Measurements from ENCODE around the gene VMAC. TPM values are rescaled to one million over a fixed set of nuclear protein-coding genes. Genes with fewer than 3 reads are reported as not detected.

VMAC gene
- total RNA-seq, 1 donor from 2014 or later, result 7.5 TPM

GRCh38 chr19:5929179-5929578 lies 24.5 kb downstream of the VMAC start:
- Mint-ChIP-seq H3K4me1 (ENCODE audit: low read depth, unreplicated experiment) (peaks cover 15% of the 10 kb centered on the region), H3K4me3 (ENCODE audit: unreplicated experiment) (no peak overlapping the region), H3K9me3 (ENCODE audit: unreplicated experiment) (no peaks in the 10 kb centered on the region), H3K27ac (ENCODE audit: unreplicated experiment) (no peak overlapping the region), H3K27me3 (ENCODE audit: unreplicated experiment) (peaks cover 3% of the 10 kb centered on the region), H3K36me3 (ENCODE audit: unreplicated experiment) (no peaks in the 10 kb centered on the region)
- no peak for DNase-seq
- no peak for TF ChIP-seq CTCF (IDR thresholded peaks at IDR 0.05; ENCODE audit: partially characterized antibody, unreplicated experiment)

- H3K27me3 Mint-ChIP-seq (ENCODE audit: unreplicated experiment), result peaks cover 2% of the 10 kb centered on the region
- H3K4me3 Mint-ChIP-seq (ENCODE audit: unreplicated experiment), result no peak overlapping the region
Observed at GRCh38 chr19:5929625-5930024, 25.0 kb downstream of the VMAC start.

GRCh38 chr19:5931251-5931650 lies 26.6 kb downstream of the VMAC start:
- H3K4me1 Mint-ChIP-seq (ENCODE audit: low read depth, unreplicated experiment), result peaks cover 34% of the 10 kb centered on the region

More at GRCh38 chr19:5929625-5930024, 25.0 kb downstream of the VMAC start:
- DNase-seq, result no peak
- Mint-ChIP-seq H3K9me3 (ENCODE audit: unreplicated experiment) (no peaks in the 10 kb centered on the region), H3K4me1 (ENCODE audit: low read depth, unreplicated experiment) (peaks cover 18% of the 10 kb centered on the region), H3K36me3 (ENCODE audit: unreplicated experiment) (no peaks in the 10 kb centered on the region), H3K27ac (ENCODE audit: unreplicated experiment) (no peak overlapping the region)
- no peak for TF ChIP-seq CTCF (IDR thresholded peaks at IDR 0.05; ENCODE audit: partially characterized antibody, unreplicated experiment)

GRCh38 chr19:5932146-5932545 lies 27.5 kb downstream of the VMAC start:
- H3K36me3 Mint-ChIP-seq (ENCODE audit: unreplicated experiment), result no peaks in the 10 kb centered on the region
- H3K4me3 Mint-ChIP-seq (ENCODE audit: unreplicated experiment), result no peak overlapping the region
- no peaks in the 10 kb centered on the region for H3K9me3 Mint-ChIP-seq (ENCODE audit: unreplicated experiment)
- no peak for DNase-seq
- H3K4me1 Mint-ChIP-seq (ENCODE audit: low read depth, unreplicated experiment), result peaks cover 40% of the 10 kb centered on the region
- peaks cover 2% of the 10 kb centered on the region for H3K27me3 Mint-ChIP-seq (ENCODE audit: unreplicated experiment)
- no peak for TF ChIP-seq CTCF (IDR thresholded peaks at IDR 0.05; ENCODE audit: partially characterized antibody, unreplicated experiment)
- H3K27ac Mint-ChIP-seq (ENCODE audit: unreplicated experiment), result no peak overlapping the region

More at GRCh38 chr19:5931251-5931650, 26.6 kb downstream of the VMAC start:
- Mint-ChIP-seq H3K4me3 (ENCODE audit: unreplicated experiment) (no peak overlapping the region), H3K36me3 (ENCODE audit: unreplicated experiment) (no peaks in the 10 kb centered on the region), H3K9me3 (ENCODE audit: unreplicated experiment) (no peaks in the 10 kb centered on the region), H3K27me3 (ENCODE audit: unreplicated experiment) (peaks cover 2% of the 10 kb centered on the region), H3K27ac (ENCODE audit: unreplicated experiment) (no peak overlapping the region)
- DNase-seq, result no peak
- TF ChIP-seq CTCF (IDR thresholded peaks at IDR 0.05; ENCODE audit: partially characterized antibody, unreplicated experiment), result no peak

GRCh38 chr19:5932609-5933262 lies 28.1 kb downstream of the VMAC start:
- Mint-ChIP-seq H3K27ac (ENCODE audit: unreplicated experiment) (peak overlapping the region; percentile 23), H3K4me3 (ENCODE audit: unreplicated experiment) (no peak overlapping the region), H3K36me3 (ENCODE audit: unreplicated experiment) (no peaks in the 10 kb centered on the region), H3K9me3 (ENCODE audit: unreplicated experiment) (no peaks in the 10 kb centered on the region), H3K4me1 (ENCODE audit: low read depth, unreplicated experiment) (peaks cover 46% of the 10 kb centered on the region), H3K27me3 (ENCODE audit: unreplicated experiment) (peaks cover 2% of the 10 kb centered on the region)
- no peak for DNase-seq
- TF ChIP-seq CTCF (IDR thresholded peaks at IDR 0.05; ENCODE audit: partially characterized antibody, unreplicated experiment), result no peak

Measured in glutamatergic neuron (in vitro differentiated cells).